Middle frontal gyrus (tissue), 1 donor: ENCODE results near the gene PHC1.

Experiments
- DNase-seq: peaks from one replicate; pipeline ENCODE4 v3.0.0-alpha.2; 2015; ENCODE audit warnings: low spot score; ENCODE audit errors: extremely low spot score

Gene PHC1

DNA sequence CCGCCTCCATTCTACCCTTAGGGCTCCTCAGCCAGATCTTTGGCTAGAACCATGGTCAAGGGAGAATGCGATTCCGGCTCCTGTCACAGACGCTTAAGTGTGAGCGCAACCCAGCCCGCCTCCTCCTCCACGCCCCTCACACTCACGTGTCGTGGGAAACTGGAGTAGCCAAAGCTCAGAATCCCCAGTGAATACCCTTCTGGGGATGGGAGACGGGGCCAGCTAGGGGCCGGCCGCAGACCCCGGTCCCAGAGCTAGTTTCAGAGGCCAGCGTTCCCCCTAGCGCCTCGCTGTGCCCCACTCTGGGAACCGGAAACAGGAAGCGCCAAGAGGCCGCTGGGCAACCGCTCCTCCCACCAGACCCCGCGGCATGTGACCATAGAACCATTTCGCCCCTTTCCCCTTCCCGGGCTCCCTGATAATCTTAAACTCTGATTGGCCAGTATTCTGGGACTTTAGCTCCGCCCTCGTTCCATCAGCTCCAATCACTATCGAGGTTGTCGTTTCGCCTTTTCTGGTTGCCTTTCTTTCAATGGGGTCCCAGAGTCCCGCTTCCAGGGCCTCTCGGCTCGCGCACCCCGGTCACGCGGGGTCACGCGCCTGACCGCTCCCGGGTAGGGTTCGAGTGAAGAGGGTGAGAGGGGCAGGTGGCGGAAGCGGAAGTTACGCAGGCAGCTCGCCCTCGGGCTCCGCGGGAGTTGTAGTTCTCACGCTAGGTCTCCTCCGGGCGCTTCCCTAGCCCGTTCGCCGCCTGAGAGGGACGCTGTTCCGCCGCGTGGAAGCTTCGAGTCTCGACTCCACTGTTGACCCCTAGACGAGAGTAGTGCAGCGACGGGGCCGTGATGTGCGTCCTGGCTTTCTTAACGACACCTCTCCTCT is 35.3 kb downstream of the PHC1 start, which contains the start of gene M6PR:
Gene M6PR, minus strand, starts transcription at position 304 of the 879 bp plus-strand sequence. CDS start 3,241 bp downstream, outside the sequence.
- DNase-seq, result peak; percentile 94

GRCh38 chr12:8950221-8950527 is 35.9 kb downstream of the PHC1 start:
- DNase-seq, result no peak

GRCh38 chr12:8950702-8951478 is 36.6 kb downstream of the PHC1 start:
- DNase-seq, result no peak

DNA sequence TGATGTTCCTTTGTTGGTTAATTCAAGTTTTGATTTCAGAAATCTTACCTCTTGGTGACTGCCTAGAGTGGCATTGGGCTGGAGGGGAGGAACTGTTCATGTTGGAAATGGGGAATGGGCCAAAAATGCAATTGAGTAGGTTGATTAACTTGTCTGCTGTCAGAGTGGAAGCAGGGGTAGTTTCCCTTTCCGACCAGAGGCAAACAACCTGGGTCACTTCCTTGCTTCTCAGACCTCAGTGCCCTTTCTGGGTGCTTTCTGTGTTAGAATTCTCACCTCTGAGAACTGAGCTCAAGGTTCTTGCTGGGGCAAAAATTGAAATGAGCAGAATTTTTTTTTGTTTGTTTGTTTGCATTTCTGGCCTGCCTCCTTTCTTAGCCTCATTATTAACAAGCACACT is 37.4 kb downstream of the PHC1 start:
- DNase-seq, result no peak

DNA sequence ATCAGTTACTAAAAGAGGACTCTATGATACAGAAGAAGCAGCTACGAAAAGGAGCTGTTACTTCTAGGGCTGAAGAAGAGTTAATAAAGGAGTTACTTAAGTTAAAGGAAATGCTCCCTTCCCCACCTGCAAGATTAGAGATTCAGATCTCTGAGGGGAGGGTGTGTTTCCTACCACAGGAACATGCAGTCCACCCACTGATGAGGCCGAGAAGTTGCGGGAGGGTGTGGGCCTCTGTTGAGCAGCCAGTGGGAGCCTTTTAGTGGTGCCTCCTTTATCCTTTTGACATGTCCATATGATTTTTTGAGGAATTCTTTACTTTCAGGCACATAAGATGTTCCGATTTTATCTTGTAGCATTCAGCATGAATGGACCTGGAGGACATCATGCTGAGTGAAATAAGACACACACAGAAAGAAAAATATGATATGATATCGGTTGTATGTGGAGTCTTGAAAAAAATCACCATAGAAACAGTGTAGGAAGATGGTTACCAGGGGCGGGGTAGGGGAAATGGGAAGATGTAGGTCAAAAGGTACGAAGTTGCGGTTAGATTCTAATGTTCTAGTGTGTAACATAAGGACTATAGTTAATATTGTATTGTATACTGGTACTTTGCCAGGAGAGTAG is 39.6 kb downstream of the PHC1 start:
- no peak for DNase-seq

DNA sequence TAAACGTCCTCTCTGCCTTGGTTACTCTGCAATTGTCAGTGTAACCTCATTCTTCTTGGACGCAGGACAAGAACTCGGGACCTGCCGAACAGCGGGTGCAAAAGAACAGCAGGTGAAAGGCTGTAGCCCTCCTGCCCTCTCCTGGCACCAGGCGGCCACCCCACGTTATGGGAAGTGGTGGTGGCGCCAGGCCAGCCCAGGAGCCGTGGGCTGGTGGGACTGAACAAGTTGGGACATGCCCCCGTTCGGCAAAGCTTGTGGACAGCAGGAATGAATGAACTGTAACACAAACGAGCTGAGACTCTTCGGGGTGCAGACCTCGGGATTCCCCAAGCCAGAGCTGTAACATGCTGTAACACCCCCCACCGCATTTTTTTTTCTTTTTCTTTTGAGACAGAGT is 41.8 kb downstream of the PHC1 start:
- DNase-seq, result no peak

DNA sequence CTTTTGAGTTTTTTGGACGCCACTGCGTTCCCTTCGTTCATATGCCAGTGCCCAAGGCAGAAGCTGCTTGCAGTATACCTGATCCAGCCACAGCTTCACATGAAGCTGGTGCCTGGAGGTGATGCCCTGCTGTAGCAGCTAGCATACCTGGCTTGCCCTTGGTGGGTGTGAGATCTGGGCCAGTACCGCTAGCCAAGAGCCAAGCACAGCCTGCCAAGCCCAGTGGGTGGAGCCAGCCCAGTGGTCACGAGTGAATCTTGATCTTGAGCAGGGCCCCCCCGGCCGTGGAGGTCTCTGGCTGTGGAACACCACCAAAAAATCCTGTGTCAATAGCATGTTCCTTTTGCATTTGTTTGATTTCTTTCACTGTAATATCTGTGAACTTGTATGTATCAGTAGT is 42.5 kb downstream of the PHC1 start:
- no peak for DNase-seq

DNA sequence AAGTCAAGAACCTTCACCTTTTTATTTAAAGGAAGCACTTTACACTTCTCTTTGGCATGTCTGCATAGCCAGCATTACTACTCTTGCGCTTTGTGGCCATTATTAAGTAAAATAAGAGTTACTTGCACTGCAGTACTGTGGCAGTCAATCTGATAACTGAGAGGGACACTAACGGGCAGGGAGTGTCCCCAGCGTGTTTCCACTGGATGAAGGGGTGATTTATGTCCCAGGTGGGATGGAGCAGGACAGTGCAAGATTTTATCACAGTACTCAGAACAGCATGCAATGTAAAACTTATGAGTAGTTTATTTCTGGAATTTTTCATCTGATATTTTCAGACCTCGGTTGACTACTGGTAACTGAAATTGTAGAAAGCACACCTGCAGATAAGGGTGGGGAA is 43.3 kb downstream of the PHC1 start:
- no peak for DNase-seq

GRCh38 chr12:8958066-8958465 is 43.8 kb downstream of the PHC1 start:
- no peak for DNase-seq

DNA sequence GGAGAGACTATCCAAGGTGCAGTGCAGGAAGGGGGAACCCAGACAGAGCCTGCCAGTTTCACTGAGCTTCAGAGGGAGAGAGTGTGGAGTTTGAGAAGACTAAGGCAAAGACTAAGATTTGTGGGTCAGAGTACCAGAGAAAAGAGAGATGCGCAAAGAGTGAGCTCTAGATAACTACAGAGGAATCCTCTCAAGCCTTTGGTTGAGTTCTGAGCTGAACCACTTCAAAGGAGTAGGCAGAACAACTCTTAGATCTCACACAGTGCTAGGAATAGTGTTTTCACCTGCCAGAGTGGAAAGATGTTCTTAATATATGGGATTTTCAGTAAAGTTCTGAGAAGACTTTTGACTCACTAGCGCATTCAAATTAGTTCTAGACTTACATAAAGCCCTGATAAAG is 45.9 kb downstream of the PHC1 start:
- DNase-seq, result no peak

- no peak for DNase-seq
These were observed 54.5 kb downstream of the PHC1 start for GRCh38 chr12:8968761-8969160.

- no peak for DNase-seq
These were observed 55.6 kb downstream of the PHC1 start for GRCh38 chr12:8969861-8970411.

- no peak for DNase-seq
These were observed 56.1 kb downstream of the PHC1 start for GRCh38 chr12:8970432-8970831.

DNA sequence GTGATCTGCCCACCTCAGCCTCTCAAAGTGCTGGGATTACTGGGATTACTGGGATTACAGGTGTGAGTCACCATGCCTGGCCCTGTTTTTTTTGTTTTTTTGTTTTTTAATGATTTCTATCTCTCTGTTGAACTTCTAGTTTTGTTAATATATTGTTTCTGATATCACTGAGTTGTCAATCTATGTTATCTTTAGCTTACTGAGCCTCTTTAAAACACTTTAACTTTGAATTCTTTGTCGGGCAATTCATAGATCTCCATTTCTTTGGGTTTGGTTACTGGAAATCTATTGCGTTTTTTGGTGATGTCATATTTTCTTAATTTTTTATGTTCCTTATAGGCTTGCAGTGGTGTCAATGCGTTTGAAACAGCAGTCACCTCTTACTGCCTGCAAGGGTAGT is 65.8 kb downstream of the PHC1 start:
- no peak for DNase-seq

DNA sequence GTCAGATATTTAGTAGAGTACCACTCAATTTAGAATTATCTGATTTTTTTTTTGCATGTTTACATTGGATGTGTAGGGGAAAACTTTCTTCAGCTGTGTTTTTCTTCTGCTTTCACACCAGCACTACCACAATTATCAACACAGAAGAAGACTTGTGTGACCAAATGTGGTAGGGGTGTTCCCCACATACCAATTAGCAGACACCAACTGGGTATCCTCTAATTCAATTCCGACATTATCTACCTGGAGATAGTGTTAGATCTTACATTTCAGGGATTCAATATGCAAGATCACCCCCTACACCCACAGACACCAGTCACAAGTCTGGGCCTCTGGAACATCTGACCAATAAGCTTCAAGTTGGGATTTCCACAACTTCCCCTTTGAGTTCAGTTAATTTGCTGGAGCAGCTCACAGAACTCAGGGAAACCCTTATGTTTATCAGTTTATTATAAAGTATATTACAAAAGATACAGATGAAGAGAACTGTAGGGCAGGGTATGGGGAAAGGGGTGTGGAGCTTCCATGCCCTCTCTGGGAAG is 71.0 kb downstream of the PHC1 start:
- DNase-seq, result no peak

DNA sequence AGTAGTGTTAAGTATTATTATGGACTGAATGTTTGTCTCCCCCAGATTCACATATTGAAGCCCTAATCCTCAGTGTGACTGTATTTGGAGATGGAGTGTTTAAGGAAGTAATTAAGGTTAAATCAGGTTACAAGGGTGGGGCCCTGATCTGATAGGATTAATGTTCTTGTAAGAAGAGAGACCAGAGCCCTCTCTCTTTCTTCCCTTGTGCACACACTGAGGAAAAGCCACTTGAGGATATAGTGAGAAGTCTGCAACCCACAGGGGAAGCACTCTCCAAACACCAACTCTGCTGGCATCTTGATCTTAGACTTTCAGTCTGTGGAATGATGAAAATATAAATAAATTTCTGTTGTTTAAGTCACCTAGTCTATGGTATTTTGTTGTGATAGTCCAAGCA is 72.9 kb downstream of the PHC1 start:
- DNase-seq, result no peak

DNA sequence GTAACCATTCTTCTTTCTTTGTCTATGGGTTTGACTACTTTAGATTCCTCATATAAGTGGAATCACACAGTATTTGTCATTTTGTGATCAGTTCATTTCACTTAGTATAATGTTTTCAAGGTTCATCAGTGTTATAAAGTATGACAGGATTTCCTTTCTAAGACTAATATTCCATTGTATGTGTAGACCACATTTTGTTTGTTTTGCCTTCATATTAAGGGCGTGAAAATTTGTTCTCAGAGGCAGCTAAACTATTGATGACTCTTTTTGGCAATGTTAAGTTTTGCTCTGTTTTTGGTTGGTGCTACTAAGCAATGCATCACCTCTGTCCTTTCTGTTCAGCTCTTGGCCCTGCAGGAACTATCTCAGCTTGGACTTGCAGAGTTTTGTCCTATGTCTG is 73.4 kb downstream of the PHC1 start:
- no peak for DNase-seq

GRCh38 chr12:8989413-8989812 is 75.1 kb downstream of the PHC1 start, which contains the start of gene KLRG1:
Gene KLRG1, plus strand, starts transcription at chr12:8989546. Its CDS starts 90 bp downstream, at chr12:8989636.
- no peak for DNase-seq
